ENCODE data around the gene CPZ.
"Not testable (repeated sequence)": the region's sequence is repeated elsewhere in the genome, so short reads cannot be mapped to it uniquely, and the experiment has no call there.

CPZ gene

GRCh38 chr4:8615921-8616787 lies 23.6 kb downstream of the CPZ start:
- Histone ChIP-seq H3K9me3 (no peaks in the 10 kb centered on the region), H3K36me3 (no peaks in the 10 kb centered on the region), H3K4me3 (ENCODE audit: low read depth, low read length) (no peak overlapping the region), H3K27me3 (no peaks in the 10 kb centered on the region), H3K4me1 (peaks cover 3% of the 10 kb centered on the region; the same call in 1 of the 2 replicates)
- no peak for DNase-seq
- no peak for TF ChIP-seq CTCF (IDR thresholded peaks at IDR 0.05; ENCODE audit: low read depth, low read length)

- H3K27me3 ChIP-seq, result no peaks in the 10 kb centered on the region
- no peak for TF ChIP-seq CTCF (IDR thresholded peaks at IDR 0.05; ENCODE audit: low read depth, low read length)
- DNase-seq, result no peak
- H3K36me3 ChIP-seq, result no peaks in the 10 kb centered on the region
- no peak overlapping the region for H3K4me3 ChIP-seq (ENCODE audit: low read depth, low read length)
- H3K4me1 ChIP-seq, result peaks cover 3% of the 10 kb centered on the region; the same call in 1 of the 2 replicates
- H3K9me3 ChIP-seq, result no peaks in the 10 kb centered on the region
These were observed 24.3 kb downstream of the CPZ start for GRCh38 chr4:8616831-8617230.

GRCh38 chr4:8617486-8618040 lies 25.0 kb downstream of the CPZ start:
- Histone ChIP-seq H3K36me3 (no peaks in the 10 kb centered on the region), H3K4me3 (ENCODE audit: low read depth, low read length) (no peak overlapping the region), H3K9me3 (no peaks in the 10 kb centered on the region), H3K4me1 (peaks cover 3% of the 10 kb centered on the region; the same call in 1 of the 2 replicates), H3K27me3 (no peaks in the 10 kb centered on the region)
- DNase-seq, result no peak
- TF ChIP-seq CTCF (IDR thresholded peaks at IDR 0.05; ENCODE audit: low read depth, low read length), result no peak

GRCh38 chr4:8618421-8618820 lies 25.9 kb downstream of the CPZ start:
- no peaks in the 10 kb centered on the region for H3K27me3 ChIP-seq
- no peaks in the 10 kb centered on the region for H3K36me3 ChIP-seq

GRCh38 chr4:8618961-8619720 lies 26.6 kb downstream of the CPZ start:
- no peaks in the 10 kb centered on the region for H3K9me3 ChIP-seq
- TF ChIP-seq CTCF (IDR thresholded peaks at IDR 0.05; ENCODE audit: low read depth, low read length), result no peak
- H3K4me1 ChIP-seq, result peaks cover 3% of the 10 kb centered on the region; the same call in 1 of the 2 replicates
- H3K4me3 ChIP-seq (ENCODE audit: low read depth, low read length), result no peak overlapping the region
- DNase-seq, result no peak
- H3K27me3 ChIP-seq, result no peaks in the 10 kb centered on the region
- H3K36me3 ChIP-seq, result no peaks in the 10 kb centered on the region

More at GRCh38 chr4:8618421-8618820, 25.9 kb downstream of the CPZ start:
- H3K9me3 ChIP-seq, result no peaks in the 10 kb centered on the region
- H3K4me1 ChIP-seq, result peaks cover 3% of the 10 kb centered on the region; the same call in 1 of the 2 replicates
- no peak overlapping the region for H3K4me3 ChIP-seq (ENCODE audit: low read depth, low read length)
- no peak for TF ChIP-seq CTCF (IDR thresholded peaks at IDR 0.05; ENCODE audit: low read depth, low read length)
- no peak for DNase-seq

- H3K4me1 ChIP-seq; H3K36me3 ChIP-seq; DNase-seq; H3K9me3 ChIP-seq; H3K4me3 ChIP-seq (ENCODE audit: low read depth, low read length); H3K27me3 ChIP-seq: not testable (repeated sequence)
These were observed 28.6 kb downstream of the CPZ start for GRCh38 chr4:8621135-8621534.

- H3K4me3 ChIP-seq (ENCODE audit: low read depth, low read length); H3K27me3 ChIP-seq; DNase-seq; H3K36me3 ChIP-seq; H3K9me3 ChIP-seq; H3K4me1 ChIP-seq: not testable (repeated sequence)
These were observed 32.2 kb downstream of the CPZ start for GRCh38 chr4:8624601-8625272.

- not testable (repeated sequence) for DNase-seq; H3K9me3 ChIP-seq; H3K36me3 ChIP-seq; H3K27me3 ChIP-seq; H3K4me3 ChIP-seq (ENCODE audit: low read depth, low read length); H3K4me1 ChIP-seq
These were observed 37.8 kb downstream of the CPZ start for GRCh38 chr4:8630240-8630905.

- DNase-seq; H3K27me3 ChIP-seq; H3K9me3 ChIP-seq; H3K4me1 ChIP-seq; H3K4me3 ChIP-seq (ENCODE audit: low read depth, low read length); H3K36me3 ChIP-seq: not testable (repeated sequence)
These were observed 39.3 kb downstream of the CPZ start for GRCh38 chr4:8631896-8632295.

Measured in BE2C (cell line).